Measurements from ENCODE around the gene ARTN.

Gene ARTN

DNA sequence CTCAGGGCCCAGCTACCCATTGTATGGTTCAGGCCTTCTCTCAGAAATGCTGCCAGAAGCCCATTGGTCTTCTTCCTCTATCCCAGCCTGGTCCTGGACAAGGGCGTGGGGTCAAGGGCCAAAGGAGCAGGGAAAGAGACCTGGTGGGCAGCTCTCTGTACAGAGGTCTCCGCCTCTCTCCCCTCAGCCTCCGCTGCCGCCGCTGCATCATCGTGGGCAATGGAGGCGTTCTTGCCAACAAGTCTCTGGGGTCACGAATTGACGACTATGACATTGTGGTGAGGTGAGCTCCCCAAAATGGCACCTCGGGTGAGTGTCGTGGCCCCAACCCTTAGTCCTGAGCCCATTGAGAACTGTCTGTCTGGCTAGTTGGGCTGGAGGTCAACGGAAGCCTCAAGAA, 34.6 kb upstream of the ARTN start:
- no peak for DNase-seq (ENCODE audit: low read depth)
- no peak for TF ChIP-seq MAX (IDR thresholded peaks at IDR 0.05; ENCODE audit: low read depth, low read length)
- TF ChIP-seq CTCF (IDR thresholded peaks at IDR 0.05; ENCODE audit: low read depth, low read length), result no peak
- H3K4me3 ChIP-seq (ENCODE audit: low read depth, low read length), result no peak overlapping the region

- no peak overlapping the region for H3K4me3 ChIP-seq (ENCODE audit: low read depth, low read length)
- TF ChIP-seq CTCF (IDR thresholded peaks at IDR 0.05; ENCODE audit: low read depth, low read length) (no peak), MAX (IDR thresholded peaks at IDR 0.05; ENCODE audit: low read depth, low read length) (no peak), MYC (IDR thresholded peaks at IDR 0.05; ENCODE audit: low read depth, low read length) (no peak), POLR2A (IDR thresholded peaks at IDR 0.05; ENCODE audit: extremely low read depth, insufficient read length) (no peak)
- DNase-seq (ENCODE audit: low read depth), result no peak
These were observed 33.2 kb upstream of the ARTN start for GRCh38 chr1:43900386-43900785.

DNA sequence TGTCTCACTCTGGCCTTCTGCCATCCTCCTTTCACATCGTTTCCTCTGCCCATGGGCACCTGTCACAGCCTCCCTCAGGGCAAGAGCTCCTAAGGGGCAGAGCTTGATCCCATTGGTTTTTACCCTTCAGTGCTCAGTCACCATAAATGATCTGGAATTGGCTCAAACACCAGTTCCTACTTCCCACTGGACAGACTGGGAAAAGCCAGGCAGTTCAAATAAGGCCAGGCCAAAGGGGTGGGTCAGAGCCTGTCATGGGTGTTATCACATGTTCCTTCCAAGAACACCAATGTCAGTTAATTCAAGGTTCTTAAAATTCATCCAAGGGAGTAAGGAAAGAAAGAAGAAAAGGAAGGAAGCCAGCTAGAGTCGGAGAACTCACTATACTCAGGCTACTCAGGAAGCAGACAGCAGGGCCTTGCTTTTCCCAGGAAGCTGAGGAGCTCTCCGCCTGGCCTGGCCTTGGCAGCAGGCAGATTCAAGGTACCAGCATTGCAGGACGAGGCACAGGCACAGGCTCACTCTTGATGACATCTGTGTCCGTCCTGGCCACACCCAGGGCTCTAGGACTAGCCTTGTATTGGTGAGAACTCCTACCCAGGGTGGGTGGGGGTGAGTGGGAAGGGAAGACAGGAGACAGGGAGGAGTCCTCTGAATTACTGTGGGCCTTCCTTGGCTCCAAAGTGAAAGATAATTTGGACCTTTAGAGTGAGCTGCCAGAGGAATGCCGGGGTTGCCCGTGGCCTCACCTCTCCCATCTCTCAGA, 32.2 kb upstream of the ARTN start:
- no peak for TF ChIP-seq CTCF (IDR thresholded peaks at IDR 0.05; ENCODE audit: low read depth, low read length)
- no peak for TF ChIP-seq POLR2A (IDR thresholded peaks at IDR 0.05; ENCODE audit: extremely low read depth, insufficient read length)
- no peak for TF ChIP-seq MAX (IDR thresholded peaks at IDR 0.05; ENCODE audit: low read depth, low read length)
- no peak for TF ChIP-seq MYC (IDR thresholded peaks at IDR 0.05; ENCODE audit: low read depth, low read length)
- DNase-seq (ENCODE audit: low read depth), result no peak
- no peak overlapping the region for H3K4me3 ChIP-seq (ENCODE audit: low read depth, low read length)

DNA sequence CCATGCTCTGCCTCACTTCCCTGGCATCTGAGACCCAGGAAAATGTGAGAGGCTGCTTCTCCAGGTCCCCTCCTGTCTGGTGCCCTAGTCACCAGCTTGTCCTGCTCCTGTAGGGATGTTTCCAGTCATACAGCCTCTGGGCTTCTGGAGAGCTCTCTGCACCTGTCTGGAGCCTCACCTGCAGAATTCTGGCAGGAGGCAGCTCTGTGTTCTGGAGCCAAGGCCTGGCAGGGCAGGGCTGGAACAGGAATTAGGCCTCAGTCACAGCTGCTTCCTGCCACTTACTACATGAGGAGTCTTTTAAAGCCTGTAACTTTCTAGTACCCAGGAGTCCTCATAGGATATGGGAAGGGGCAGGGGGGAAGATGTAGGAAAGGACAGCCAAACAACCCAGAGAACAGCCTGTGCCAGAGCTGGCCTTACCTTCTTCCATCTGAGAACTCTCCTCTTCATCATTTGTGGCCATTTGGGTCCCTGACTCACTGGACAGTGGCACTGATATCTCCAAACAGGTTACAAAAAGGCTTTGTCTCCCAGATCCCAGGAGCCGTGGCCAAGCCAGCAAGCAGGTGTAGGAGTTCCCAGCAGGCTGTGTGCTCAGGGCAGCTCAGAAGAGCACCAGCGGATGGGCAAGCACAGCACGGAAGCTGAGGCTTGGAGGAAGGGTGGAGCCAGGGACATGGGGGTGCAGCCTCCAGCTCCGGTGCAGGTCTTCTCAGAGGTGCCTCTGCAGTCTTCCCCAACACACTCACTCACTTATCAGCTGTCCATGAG, 31.4 kb upstream of the ARTN start:
- no peak for TF ChIP-seq MYC (IDR thresholded peaks at IDR 0.05; ENCODE audit: low read depth, low read length)
- no peak for TF ChIP-seq MAX (IDR thresholded peaks at IDR 0.05; ENCODE audit: low read depth, low read length)
- TF ChIP-seq CTCF (IDR thresholded peaks at IDR 0.05; ENCODE audit: low read depth, low read length), result no peak
- TF ChIP-seq POLR2A (IDR thresholded peaks at IDR 0.05; ENCODE audit: extremely low read depth, insufficient read length), result no peak
- no peak overlapping the region for H3K4me3 ChIP-seq (ENCODE audit: low read depth, low read length)
- no peak for DNase-seq (ENCODE audit: low read depth)

DNA sequence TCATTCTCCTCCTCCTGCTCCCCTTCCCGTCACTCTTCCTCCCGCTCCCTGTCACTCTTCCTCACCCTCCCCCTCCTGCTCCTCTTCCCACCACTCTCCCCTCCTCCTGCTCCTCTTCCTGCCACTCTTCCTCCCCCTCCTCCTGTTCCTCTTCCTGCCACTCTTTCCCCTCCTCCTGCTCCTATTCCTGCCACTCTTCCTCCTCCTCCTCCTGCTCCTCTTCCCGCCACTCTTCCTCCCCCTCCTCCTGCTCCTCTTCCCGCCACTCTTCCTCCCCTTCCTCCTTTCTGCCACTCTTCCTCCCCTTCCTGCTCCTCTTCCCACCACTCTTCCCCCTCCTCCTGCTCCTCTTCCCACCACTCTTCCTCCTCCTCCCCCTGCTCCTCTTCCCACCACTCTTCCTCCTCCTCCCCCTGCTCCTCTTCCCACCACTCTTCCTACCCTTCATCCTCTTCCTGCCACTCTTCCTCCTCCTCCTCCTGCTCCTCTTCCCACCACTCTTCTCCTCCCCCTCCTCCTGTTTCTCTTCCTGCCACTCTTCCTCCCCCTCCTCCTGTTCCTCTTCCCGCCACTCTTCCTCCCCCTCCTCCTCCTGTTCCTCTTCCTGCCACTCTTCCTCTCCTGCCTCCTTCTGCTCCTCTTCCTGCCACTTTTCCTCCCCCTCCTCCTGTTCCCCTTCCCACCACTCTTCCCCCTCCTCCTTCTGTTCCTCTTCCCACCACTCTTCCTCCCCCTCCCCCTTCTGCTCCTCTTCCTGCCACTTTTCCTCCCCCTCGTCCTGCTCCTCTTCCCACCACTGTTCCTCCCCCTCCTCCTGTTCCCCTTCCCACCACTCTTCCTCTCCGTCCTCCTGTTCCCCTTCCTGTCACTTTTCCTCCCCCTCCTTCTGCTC, 28.7 kb upstream of the ARTN start:
- no peak overlapping the region for H3K4me3 ChIP-seq (ENCODE audit: low read depth, low read length)
- no peak for DNase-seq (ENCODE audit: low read depth)
- TF ChIP-seq POLR2A (IDR thresholded peaks at IDR 0.05; ENCODE audit: extremely low read depth, insufficient read length) (no peak), MYC (IDR thresholded peaks at IDR 0.05; ENCODE audit: low read depth, low read length) (no peak), CTCF (IDR thresholded peaks at IDR 0.05; ENCODE audit: low read depth, low read length) (no peak), MAX (IDR thresholded peaks at IDR 0.05; ENCODE audit: low read depth, low read length) (no peak)
